VCaP (cell line): ENCODE results near the gene CHAF1A.

Experiments used
- H3K27ac ChIP-seq: fragments of 450-650 bp; 2 replicates; pipeline ENCODE4 v1.5.1; 2017
- CTCF ChIP-seq: fragments of 450-650 bp; conservative IDR thresholded peaks from 2 replicates; pipeline ENCODE4 v1.5.1; 2017; ENCODE audit warnings: mild to moderate bottlenecking, moderate library complexity

Gene CHAF1A

GRCh38 chr19:4431296-4431695 lies 28.9 kb downstream of the CHAF1A start:
- TF ChIP-seq CTCF: no peak
- H3K27ac ChIP-seq: no peak overlapping the region

- H3K27ac ChIP-seq: no peak overlapping the region
- TF ChIP-seq CTCF: no peak
Measured at GRCh38 chr19:4431808-4432674, 29.6 kb downstream of the CHAF1A start.

GRCh38 chr19:4432918-4433506 lies 30.6 kb downstream of the CHAF1A start:
- H3K27ac ChIP-seq: no peak overlapping the region
- no peak for TF ChIP-seq CTCF

- TF ChIP-seq CTCF: no peak
- H3K27ac ChIP-seq: no peak overlapping the region
Measured at GRCh38 chr19:4434391-4434790, 32.0 kb downstream of the CHAF1A start.

GRCh38 chr19:4436231-4436630 lies 33.8 kb downstream of the CHAF1A start:
- TF ChIP-seq CTCF: no peak
- no peak overlapping the region for H3K27ac ChIP-seq

- H3K27ac ChIP-seq: no peak overlapping the region
- no peak for TF ChIP-seq CTCF
Measured at GRCh38 chr19:4437103-4437502, 34.7 kb downstream of the CHAF1A start.

- no peak for TF ChIP-seq CTCF
- no peak overlapping the region for H3K27ac ChIP-seq
Measured at GRCh38 chr19:4439243-4439642, 36.8 kb downstream of the CHAF1A start.
